Activated naive CD8-positive, alpha-beta T cell (primary cell): ENCODE measurements around the gene RGS6.

Source experiments
- H3K27ac Mint-ChIP-seq: one replicate; pipeline ENCODE4 v1.8.0; 2021; ENCODE audit warnings: mixed read lengths
- H3K27me3 Mint-ChIP-seq: one replicate; pipeline ENCODE4 v1.8.0; 2021; ENCODE audit warnings: mixed read lengths
- H3K36me3 Mint-ChIP-seq: one replicate; pipeline ENCODE4 v1.8.0; 2021; ENCODE audit warnings: mixed read lengths
- H3K4me1 Mint-ChIP-seq: one replicate; pipeline ENCODE4 v1.8.0; 2021; ENCODE audit warnings: low read depth, mixed read lengths
- H3K4me3 Mint-ChIP-seq: one replicate; pipeline ENCODE4 v1.8.0; 2021; ENCODE audit warnings: mild to moderate bottlenecking, mixed read lengths
- H3K9me3 Mint-ChIP-seq: one replicate; pipeline ENCODE4 v1.8.0; 2021; ENCODE audit warnings: low read depth, mixed read lengths

The RGS6 gene

GRCh38 chr14:71966528-71966927, 34.3 kb downstream of the RGS6 start:
- Mint-ChIP-seq H3K36me3 (no peaks in the 10 kb centered on the region), H3K27me3 (peaks cover 2% of the 10 kb centered on the region), H3K4me3 (no peak overlapping the region), H3K27ac (no peak overlapping the region), H3K4me1 (peaks cover 6% of the 10 kb centered on the region), H3K9me3 (no peaks in the 10 kb centered on the region)

GRCh38 chr14:71967704-71968103, 35.5 kb downstream of the RGS6 start:
- Mint-ChIP-seq H3K4me1 (peaks cover 6% of the 10 kb centered on the region), H3K27ac (peak overlapping the region; percentile 62), H3K4me3 (peak overlapping the region; percentile 8)

GRCh38 chr14:71970272-71970671, 38.0 kb downstream of the RGS6 start:
- H3K4me1 Mint-ChIP-seq, result peaks cover 6% of the 10 kb centered on the region
- H3K9me3 Mint-ChIP-seq, result peaks cover 4% of the 10 kb centered on the region
- no peaks in the 10 kb centered on the region for H3K36me3 Mint-ChIP-seq
- H3K27me3 Mint-ChIP-seq, result peaks cover 4% of the 10 kb centered on the region
- H3K4me3 Mint-ChIP-seq, result no peak overlapping the region
- H3K27ac Mint-ChIP-seq, result no peak overlapping the region

More at GRCh38 chr14:71967704-71968103, 35.5 kb downstream of the RGS6 start:
- H3K36me3 Mint-ChIP-seq, result no peaks in the 10 kb centered on the region
- peaks cover 4% of the 10 kb centered on the region for H3K9me3 Mint-ChIP-seq
- peaks cover 2% of the 10 kb centered on the region for H3K27me3 Mint-ChIP-seq

- Mint-ChIP-seq H3K27ac (no peak overlapping the region), H3K36me3 (no peaks in the 10 kb centered on the region), H3K27me3 (peaks cover 15% of the 10 kb centered on the region), H3K4me1 (no peaks in the 10 kb centered on the region), H3K4me3 (no peak overlapping the region), H3K9me3 (no peaks in the 10 kb centered on the region)
Measured at GRCh38 chr14:71985538-71986189, 53.4 kb downstream of the RGS6 start.

- Mint-ChIP-seq H3K4me3 (no peak overlapping the region), H3K4me1 (no peaks in the 10 kb centered on the region), H3K27me3 (peaks cover 6% of the 10 kb centered on the region), H3K36me3 (no peaks in the 10 kb centered on the region), H3K27ac (no peak overlapping the region), H3K9me3 (no peaks in the 10 kb centered on the region)
Measured at GRCh38 chr14:71988476-71988875, 56.2 kb downstream of the RGS6 start.

GRCh38 chr14:71988939-71989338, 56.7 kb downstream of the RGS6 start:
- Mint-ChIP-seq H3K36me3 (no peaks in the 10 kb centered on the region), H3K27me3 (peaks cover 3% of the 10 kb centered on the region), H3K9me3 (no peaks in the 10 kb centered on the region), H3K4me1 (no peaks in the 10 kb centered on the region), H3K27ac (no peak overlapping the region), H3K4me3 (no peak overlapping the region)

GRCh38 chr14:71994416-71994815, 62.2 kb downstream of the RGS6 start:
- Mint-ChIP-seq H3K4me1 (no peaks in the 10 kb centered on the region), H3K27me3 (peaks cover 2% of the 10 kb centered on the region), H3K27ac (no peak overlapping the region), H3K4me3 (no peak overlapping the region), H3K9me3 (no peaks in the 10 kb centered on the region), H3K36me3 (peaks cover 2% of the 10 kb centered on the region)

GRCh38 chr14:71995741-71996140, 63.5 kb downstream of the RGS6 start:
- peaks cover 2% of the 10 kb centered on the region for H3K27me3 Mint-ChIP-seq
- H3K4me3 Mint-ChIP-seq, result no peak overlapping the region
- H3K9me3 Mint-ChIP-seq, result no peaks in the 10 kb centered on the region
- peaks cover 2% of the 10 kb centered on the region for H3K36me3 Mint-ChIP-seq
- no peaks in the 10 kb centered on the region for H3K4me1 Mint-ChIP-seq
- no peak overlapping the region for H3K27ac Mint-ChIP-seq

- no peak overlapping the region for H3K27ac Mint-ChIP-seq
- H3K4me1 Mint-ChIP-seq, result no peaks in the 10 kb centered on the region
- no peaks in the 10 kb centered on the region for H3K9me3 Mint-ChIP-seq
- no peak overlapping the region for H3K4me3 Mint-ChIP-seq
- H3K27me3 Mint-ChIP-seq, result peaks cover 2% of the 10 kb centered on the region
- H3K36me3 Mint-ChIP-seq, result peaks cover 2% of the 10 kb centered on the region
Measured at GRCh38 chr14:71996610-71997009, 64.4 kb downstream of the RGS6 start.

GRCh38 chr14:72000907-72001306, 68.7 kb downstream of the RGS6 start:
- no peak overlapping the region for H3K4me3 Mint-ChIP-seq
- peaks cover 2% of the 10 kb centered on the region for H3K36me3 Mint-ChIP-seq
- H3K9me3 Mint-ChIP-seq, result no peaks in the 10 kb centered on the region
- H3K4me1 Mint-ChIP-seq, result no peaks in the 10 kb centered on the region
- peaks cover 1% of the 10 kb centered on the region for H3K27me3 Mint-ChIP-seq
- no peak overlapping the region for H3K27ac Mint-ChIP-seq

GRCh38 chr14:72002731-72003130, 70.5 kb downstream of the RGS6 start:
- Mint-ChIP-seq H3K9me3 (no peaks in the 10 kb centered on the region), H3K36me3 (peaks cover 2% of the 10 kb centered on the region), H3K27ac (no peak overlapping the region), H3K4me1 (no peaks in the 10 kb centered on the region), H3K4me3 (no peak overlapping the region), H3K27me3 (peaks cover 6% of the 10 kb centered on the region)

- Mint-ChIP-seq H3K27me3 (peaks cover 4% of the 10 kb centered on the region), H3K4me3 (no peak overlapping the region), H3K27ac (no peak overlapping the region), H3K36me3 (no peaks in the 10 kb centered on the region), H3K9me3 (no peaks in the 10 kb centered on the region), H3K4me1 (no peaks in the 10 kb centered on the region)
Measured at GRCh38 chr14:72008666-72009065, 76.4 kb downstream of the RGS6 start.

GRCh38 chr14:72010474-72010873, 78.2 kb downstream of the RGS6 start:
- Mint-ChIP-seq H3K27me3 (peaks cover 6% of the 10 kb centered on the region), H3K4me1 (no peaks in the 10 kb centered on the region), H3K4me3 (no peak overlapping the region), H3K36me3 (no peaks in the 10 kb centered on the region), H3K27ac (no peak overlapping the region), H3K9me3 (no peaks in the 10 kb centered on the region)

GRCh38 chr14:72013721-72014345, 81.6 kb downstream of the RGS6 start:
- no peaks in the 10 kb centered on the region for H3K4me1 Mint-ChIP-seq
- H3K36me3 Mint-ChIP-seq, result no peaks in the 10 kb centered on the region
- H3K27me3 Mint-ChIP-seq, result peaks cover 8% of the 10 kb centered on the region
- peak overlapping the region; percentile 13 for H3K27ac Mint-ChIP-seq
- no peaks in the 10 kb centered on the region for H3K9me3 Mint-ChIP-seq
- H3K4me3 Mint-ChIP-seq, result no peak overlapping the region

- no peaks in the 10 kb centered on the region for H3K9me3 Mint-ChIP-seq
Measured at GRCh38 chr14:72014486-72014885, 82.3 kb downstream of the RGS6 start.

GRCh38 chr14:72017290-72017689, 85.1 kb downstream of the RGS6 start:
- Mint-ChIP-seq H3K27ac (no peak overlapping the region), H3K27me3 (peaks cover 27% of the 10 kb centered on the region), H3K4me1 (no peaks in the 10 kb centered on the region), H3K4me3 (no peak overlapping the region), H3K36me3 (no peaks in the 10 kb centered on the region), H3K9me3 (no peaks in the 10 kb centered on the region)

More at GRCh38 chr14:72014486-72014885, 82.3 kb downstream of the RGS6 start:
- Mint-ChIP-seq H3K27ac (no peak overlapping the region), H3K4me1 (no peaks in the 10 kb centered on the region), H3K36me3 (no peaks in the 10 kb centered on the region), H3K27me3 (peaks cover 11% of the 10 kb centered on the region), H3K4me3 (no peak overlapping the region)
